ENCODE measurements around the gene TSHR.
"Not testable (repeated sequence)": the region's sequence is repeated elsewhere in the genome, so short reads cannot be mapped to it uniquely, and the experiment has no call there.

The TSHR gene

GRCh38 chr14:80951491-80951890, 3.9 kb upstream of the TSHR start:
- DNase-seq (ENCODE audit: low read depth), result no peak

- not testable (repeated sequence) for DNase-seq (ENCODE audit: low read depth)
Measured at GRCh38 chr14:80953211-80953610, 2.2 kb upstream of the TSHR start.

GRCh38 chr14:80954687-80955299, 628 bp upstream of the TSHR start:
- DNase-seq (ENCODE audit: low read depth), result peak; percentile 51

- DNase-seq (ENCODE audit: low read depth), result no peak
Measured at GRCh38 chr14:80956102-80956501, 681 bp downstream of the TSHR start.

GRCh38 chr14:80956922-80957321, 1.5 kb downstream of the TSHR start:
- no peak for DNase-seq (ENCODE audit: low read depth)

GRCh38 chr14:80957613-80958012, 2.2 kb downstream of the TSHR start:
- DNase-seq (ENCODE audit: low read depth), result no peak

GRCh38 chr14:80958226-80958625, 2.8 kb downstream of the TSHR start:
- no peak for DNase-seq (ENCODE audit: low read depth)

- DNase-seq (ENCODE audit: low read depth), result no peak
Measured at GRCh38 chr14:80958939-80959338, 3.5 kb downstream of the TSHR start.

- no peak for DNase-seq (ENCODE audit: low read depth)
Measured at GRCh38 chr14:80959496-80959895, 4.1 kb downstream of the TSHR start.

- no peak for DNase-seq (ENCODE audit: low read depth)
Measured at GRCh38 chr14:80965037-80965436, 9.6 kb downstream of the TSHR start.

GRCh38 chr14:80973931-80974641, 18.7 kb downstream of the TSHR start:
- no peak for DNase-seq (ENCODE audit: low read depth)

- DNase-seq (ENCODE audit: low read depth), result no peak
Measured at GRCh38 chr14:80974679-80975078, 19.3 kb downstream of the TSHR start.

GRCh38 chr14:80977221-80977620, 21.8 kb downstream of the TSHR start:
- no peak for DNase-seq (ENCODE audit: low read depth)

GRCh38 chr14:80978403-80978802, 23.0 kb downstream of the TSHR start:
- DNase-seq (ENCODE audit: low read depth), result no peak

GRCh38 chr14:80979951-80980350, 24.5 kb downstream of the TSHR start:
- DNase-seq (ENCODE audit: low read depth), result no peak

GRCh38 chr14:80981156-80981555, 25.7 kb downstream of the TSHR start:
- DNase-seq (ENCODE audit: low read depth), result no peak

GRCh38 chr14:80981673-80982072, 26.3 kb downstream of the TSHR start:
- no peak for DNase-seq (ENCODE audit: low read depth)

GRCh38 chr14:80982711-80983110, 27.3 kb downstream of the TSHR start:
- DNase-seq (ENCODE audit: low read depth), result no peak

GRCh38 chr14:80987235-80988032, 32.0 kb downstream of the TSHR start:
- peak; percentile 38 for DNase-seq (ENCODE audit: low read depth)

- DNase-seq (ENCODE audit: low read depth), result no peak
Measured at GRCh38 chr14:80988192-80988591, 32.8 kb downstream of the TSHR start.

- no peak for DNase-seq (ENCODE audit: low read depth)
Measured at GRCh38 chr14:80988735-80989429, 33.5 kb downstream of the TSHR start.

GRCh38 chr14:80992580-80992979, 37.2 kb downstream of the TSHR start:
- no peak for DNase-seq (ENCODE audit: low read depth)

All from stimulated activated CD8-positive, alpha-beta memory T cell treated with anti-CD3 and anti-CD28 coated beads, Interleukin-4, amount 100 ng/mL, for 24 hours (primary cell).